GM21390 (cell line): ENCODE data around the gene KIF19.

Experiments
- ATAC-seq: cut with Tn5 transposase; IDR thresholded peaks from one replicate; pipeline ENCODE4 v1.9.1; 2021; ENCODE audit not compliant: unreplicated experiment

KIF19 gene

GRCh38 chr17:74337834-74338500 lies 11.9 kb downstream of the KIF19 start:
- no peak for ATAC-seq

GRCh38 chr17:74339537-74340195 lies 13.6 kb downstream of the KIF19 start:
- no peak for ATAC-seq

- ATAC-seq, result no peak
Measured at GRCh38 chr17:74340470-74341023, 14.5 kb downstream of the KIF19 start.

- no peak for ATAC-seq
Measured at GRCh38 chr17:74342224-74342623, 16.2 kb downstream of the KIF19 start.

- no peak for ATAC-seq
Measured at GRCh38 chr17:74343121-74343520, 17.1 kb downstream of the KIF19 start.

- no peak for ATAC-seq
Measured at GRCh38 chr17:74343526-74344284, 17.7 kb downstream of the KIF19 start.

- no peak for ATAC-seq
Measured at GRCh38 chr17:74344658-74345057, 18.6 kb downstream of the KIF19 start.

- no peak for ATAC-seq
Measured at GRCh38 chr17:74345433-74346241, 19.6 kb downstream of the KIF19 start.

GRCh38 chr17:74347646-74348045 lies 21.6 kb downstream of the KIF19 start:
- ATAC-seq, result no peak

GRCh38 chr17:74349120-74349519 lies 23.1 kb downstream of the KIF19 start:
- no peak for ATAC-seq

- no peak for ATAC-seq
Measured at GRCh38 chr17:74350486-74350885, 24.5 kb downstream of the KIF19 start.

GRCh38 chr17:74351552-74352210 lies 25.7 kb downstream of the KIF19 start:
- no peak for ATAC-seq

GRCh38 chr17:74353446-74354060 lies 27.5 kb downstream of the KIF19 start:
- ATAC-seq, result no peak

GRCh38 chr17:74354123-74354522 lies 28.1 kb downstream of the KIF19 start:
- no peak for ATAC-seq

GRCh38 chr17:74354561-74354960 lies 28.5 kb downstream of the KIF19 start:
- no peak for ATAC-seq

- ATAC-seq, result no peak
Measured at GRCh38 chr17:74355065-74355464, 29.0 kb downstream of the KIF19 start.

GRCh38 chr17:74356646-74357465 lies 30.8 kb downstream of the KIF19 start:
- no peak for ATAC-seq

GRCh38 chr17:74357466-74357809 lies 31.4 kb downstream of the KIF19 start:
- no peak for ATAC-seq

GRCh38 chr17:74358697-74359096 lies 32.7 kb downstream of the KIF19 start:
- no peak for ATAC-seq
